CD14-positive monocyte (primary cell): ENCODE measurements around the gene PRM3. TPM values are rescaled to one million over a fixed set of nuclear protein-coding genes. Genes with fewer than 3 reads are reported as not detected.

Experiments used
- DNase-seq, 3 donors: peaks; one replicate each; pipeline ENCODE4 v3.0.0-alpha.2; 2011 to 2022
- H2AFZ ChIP-seq: 2 replicates; pipeline ENCODE4 v1.6.0; 2012; ENCODE audit warnings: mild to moderate bottlenecking, low read depth, low read length, inconsistent platforms; ENCODE audit not compliant: insufficient read depth, poor library complexity, severe bottlenecking
- H3K27ac ChIP-seq, 2 donors: 1 replicate in 1 of 2; 2 replicates in 1 of 2; pipeline ENCODE4 v1.5.1; 2012 to 2013; ENCODE audit warnings: low read length in 2 of 2, control low read depth in 1 of 2, inconsistent platforms in 1 of 2, low read depth in 1 of 2, mild to moderate bottlenecking in 1 of 2
- H3K27me3 ChIP-seq, 2 donors: one replicate each; pipeline versions ENCODE4 v1.6.0 to v1.6.1; 2011 to 2013; ENCODE audit warnings: low read length in 2 of 2; ENCODE audit not compliant: control insufficient read depth in 2 of 2, insufficient read depth in 2 of 2
- H3K36me3 ChIP-seq, 2 donors: replicated peaks in 1 of 2; 1 replicate in 1 of 2; 2 replicates in 1 of 2; pipeline versions ENCODE4 v1.5.1 to v1.6.1; 2012 to 2013; ENCODE audit warnings: low read length in 2 of 2, control low read depth in 1 of 2, inconsistent platforms in 1 of 2, mild to moderate bottlenecking in 1 of 2; ENCODE audit not compliant: insufficient read depth in 2 of 2, control insufficient read depth in 1 of 2
- H3K4me1 ChIP-seq, 2 donors: 1 replicate in 1 of 2; 2 replicates in 1 of 2; pipeline versions ENCODE4 v1.5.1 to v1.6.1; 2012 to 2013; ENCODE audit warnings: low read length in 2 of 2, control low read depth in 1 of 2, inconsistent platforms in 1 of 2, mild to moderate bottlenecking in 1 of 2, moderate library complexity in 1 of 2; ENCODE audit not compliant: insufficient read depth in 2 of 2, control insufficient read depth in 1 of 2
- H3K4me2 ChIP-seq: replicated peaks from 2 replicates; pipeline ENCODE3; 2012; ENCODE audit warnings: low read length, moderate library complexity, mild to moderate bottlenecking; ENCODE audit not compliant: poor library complexity, severe bottlenecking; ENCODE audit errors: extremely low read depth
- H3K4me3 ChIP-seq, 3 experiments: fragments of 200-600 bp in 1 of 3; sonication (generic) in 1 of 3; replicated peaks in 1 of 3; 1 replicate in 2 of 3; 2 replicates in 1 of 3; pipeline ENCODE4 v1.5.1; 2011 to 2013; ENCODE audit warnings: low read length in 3 of 3, mild to moderate bottlenecking in 3 of 3, control low read depth in 2 of 3, low read depth in 2 of 3, inconsistent platforms in 1 of 3, moderate library complexity in 1 of 3
- H3K79me2 ChIP-seq: 2 replicates; pipeline ENCODE4 v1.6.0; 2012; ENCODE audit warnings: mild to moderate bottlenecking, control low read depth, inconsistent platforms, low read length, moderate library complexity; ENCODE audit not compliant: insufficient read depth
- H3K9ac ChIP-seq: 2 replicates; pipeline ENCODE4 v1.6.0; 2017; ENCODE audit warnings: low read length, mild to moderate bottlenecking; ENCODE audit not compliant: insufficient read depth, poor library complexity, severe bottlenecking
- H3K9me3 ChIP-seq, 2 donors: replicated peaks in 1 of 2; 1 replicate in 1 of 2; 2 replicates in 1 of 2; pipeline versions ENCODE4 v1.5.1 to v1.6.1; 2012 to 2013; ENCODE audit warnings: low read length in 2 of 2, control low read depth in 1 of 2; ENCODE audit not compliant: control insufficient read depth in 1 of 2, insufficient read depth in 1 of 2
- H4K20me1 ChIP-seq: 2 replicates; pipeline ENCODE4 v1.6.0; 2012; ENCODE audit warnings: mild to moderate bottlenecking, low read length, control low read depth, moderate library complexity; ENCODE audit not compliant: insufficient read depth
- H3K27ac Mint-ChIP-seq, 7 donors: one replicate each; pipeline ENCODE4 v1.8.0; 2020; ENCODE audit warnings: mild to moderate bottlenecking in 7 of 7, mixed read lengths in 7 of 7, moderate library complexity in 6 of 7, inconsistent platforms in 2 of 7
- H3K27me3 Mint-ChIP-seq, 3 donors: one replicate each; pipeline ENCODE4 v1.8.0; 2021 to 2022; ENCODE audit warnings: low read depth in 3 of 3, mild to moderate bottlenecking in 3 of 3, mixed read lengths in 3 of 3, moderate library complexity in 3 of 3, inconsistent platforms in 1 of 3
- H3K36me3 Mint-ChIP-seq, 2 donors: one replicate each; pipeline ENCODE4 v1.8.0; 2020; ENCODE audit warnings: mixed read lengths in 2 of 2, inconsistent platforms in 1 of 2, mild to moderate bottlenecking in 1 of 2
- H3K4me1 Mint-ChIP-seq: one replicate; pipeline ENCODE4 v1.8.0; 2020; ENCODE audit warnings: mild to moderate bottlenecking, mixed read lengths
- H3K4me3 Mint-ChIP-seq, 2 donors: one replicate each; pipeline ENCODE4 v1.8.0; 2020; ENCODE audit warnings: mild to moderate bottlenecking in 2 of 2, mixed read lengths in 2 of 2, moderate library complexity in 1 of 2
- H3K9me3 Mint-ChIP-seq, 7 donors: one replicate each; pipeline ENCODE4 v1.8.0; 2020 to 2022; ENCODE audit warnings: mixed read lengths in 7 of 7, mild to moderate bottlenecking in 6 of 7, moderate library complexity in 6 of 7, inconsistent platforms in 2 of 7
- CTCF ChIP-seq: fragments of 200-600 bp; IDR thresholded peaks from one replicate; pipeline ENCODE4 v1.8.0; 2022; ENCODE audit warnings: antibody characterized with exemption, mild to moderate bottlenecking
- WGBS: methylation state at CpG from one replicate; pipeline ENCODE4 v1.1.5; 2013; ENCODE audit warnings: missing lambda C conversion rate; ENCODE audit not compliant: insufficient coverage; 5-methylcytosine and 5-hydroxymethylcytosine counted together
- intact Hi-C, 2 donors: fragments of 100-400 bp; cut with micrococcal nuclease; formaldehyde crosslinking; loops; one replicate each; pipeline versions ENCODE4 v1.15.0 to v1.15.1; 2023
- polyA plus RNA-seq, 3 donors: library from polyadenylated mRNA; depleted of rRNA in 1 of 3; unstranded in 2 of 3; stranded (reverse) in 1 of 3; fragments of 300-500 nt in 2 of 3; fragments of >200 nt in 1 of 3; fragmentation: Illumina TruSeq in 2 of 3; gene quantifications; 1 replicate in 2 of 3; 2 replicates in 1 of 3; pipeline ENCODE4 v1.2.3, GENCODE V29; 2012 to 2021

The PRM3 gene
- polyA plus RNA-seq, 3 donors: not detected

DNA sequence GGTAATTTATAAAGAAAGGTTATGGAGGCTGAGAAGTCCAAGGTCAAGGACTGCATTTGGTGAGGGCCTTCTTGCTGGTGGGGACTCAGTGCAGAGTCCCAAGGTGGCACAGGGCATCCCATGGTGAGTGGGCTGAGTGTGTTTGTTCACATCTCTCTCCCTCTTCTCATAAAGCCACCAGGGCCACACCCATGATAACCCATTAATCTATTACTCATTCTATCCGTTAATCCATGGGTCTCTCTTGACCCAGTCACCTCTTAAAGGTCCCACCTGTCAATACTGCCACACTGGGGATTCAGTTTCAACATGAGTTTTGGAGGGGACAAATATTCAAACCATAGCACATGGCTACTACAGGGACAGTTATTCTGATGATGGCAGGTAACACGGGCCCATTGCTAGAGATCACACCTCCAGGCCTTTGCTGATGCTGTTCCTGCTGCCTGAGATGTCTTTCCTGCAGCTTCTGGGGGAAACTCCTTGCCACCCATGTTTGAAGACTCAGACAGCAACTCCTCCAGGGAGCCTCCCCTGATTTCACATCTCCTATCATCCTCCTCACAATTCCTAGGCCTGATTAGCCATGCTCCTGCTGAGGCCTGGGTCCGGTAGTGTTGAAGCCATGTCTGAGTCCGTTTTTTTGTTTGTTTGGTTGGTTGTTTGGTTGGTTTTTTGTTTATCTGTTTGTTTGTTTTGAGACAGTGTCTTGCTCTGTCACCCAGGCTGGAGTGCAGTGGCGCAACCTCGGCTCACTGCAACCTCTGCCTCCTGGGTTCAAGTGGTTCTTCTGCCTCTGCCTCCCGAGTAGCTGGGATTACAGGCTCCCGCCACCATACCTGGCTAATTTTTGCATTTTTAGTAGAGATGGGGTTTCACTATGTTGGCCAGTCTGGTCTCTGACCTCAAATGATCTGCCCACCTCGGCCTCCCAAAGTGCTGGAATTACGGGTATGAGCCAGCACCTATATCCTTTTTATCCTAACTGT is 33.5 kb downstream of the PRM3 start:
- H3K27me3 ChIP-seq: no peaks in the 10 kb centered on the region
- H3K36me3 Mint-ChIP-seq: no peaks in the 10 kb centered on the region
- TF ChIP-seq CTCF: no peak
- no peak overlapping the region for H3K4me3 Mint-ChIP-seq
- H3K9ac ChIP-seq: no peak overlapping the region
- WGBS: 84% methylated on average over 4 of the region's 10 CpGs
- H3K27ac ChIP-seq: no peak overlapping the region
- no peaks in the 10 kb centered on the region for H4K20me1 ChIP-seq
- peaks cover 2 to 7% (median 6%) of the 10 kb centered on the region in 3 donors for H3K27me3 Mint-ChIP-seq
- H3K27ac Mint-ChIP-seq: peak overlapping the region in 2 of 7 donors; percentile 44 to 59
- no peak overlapping the region for H3K4me3 ChIP-seq
- H2AFZ ChIP-seq: no peak overlapping the region
- H3K4me1 Mint-ChIP-seq: peaks cover 23% of the 10 kb centered on the region
- intact Hi-C loops: no loop called here
- H3K4me2 ChIP-seq: no peak overlapping the region
- no peak for DNase-seq
- no peaks in the 10 kb centered on the region for H3K36me3 ChIP-seq
- H3K79me2 ChIP-seq: no peaks in the 10 kb centered on the region
- peaks cover 18 to 24% of the 10 kb centered on the region in 2 donors for H3K4me1 ChIP-seq
- H3K9me3 Mint-ChIP-seq: no peaks in the 10 kb centered on the region
- no peaks in the 10 kb centered on the region for H3K9me3 ChIP-seq

DNA sequence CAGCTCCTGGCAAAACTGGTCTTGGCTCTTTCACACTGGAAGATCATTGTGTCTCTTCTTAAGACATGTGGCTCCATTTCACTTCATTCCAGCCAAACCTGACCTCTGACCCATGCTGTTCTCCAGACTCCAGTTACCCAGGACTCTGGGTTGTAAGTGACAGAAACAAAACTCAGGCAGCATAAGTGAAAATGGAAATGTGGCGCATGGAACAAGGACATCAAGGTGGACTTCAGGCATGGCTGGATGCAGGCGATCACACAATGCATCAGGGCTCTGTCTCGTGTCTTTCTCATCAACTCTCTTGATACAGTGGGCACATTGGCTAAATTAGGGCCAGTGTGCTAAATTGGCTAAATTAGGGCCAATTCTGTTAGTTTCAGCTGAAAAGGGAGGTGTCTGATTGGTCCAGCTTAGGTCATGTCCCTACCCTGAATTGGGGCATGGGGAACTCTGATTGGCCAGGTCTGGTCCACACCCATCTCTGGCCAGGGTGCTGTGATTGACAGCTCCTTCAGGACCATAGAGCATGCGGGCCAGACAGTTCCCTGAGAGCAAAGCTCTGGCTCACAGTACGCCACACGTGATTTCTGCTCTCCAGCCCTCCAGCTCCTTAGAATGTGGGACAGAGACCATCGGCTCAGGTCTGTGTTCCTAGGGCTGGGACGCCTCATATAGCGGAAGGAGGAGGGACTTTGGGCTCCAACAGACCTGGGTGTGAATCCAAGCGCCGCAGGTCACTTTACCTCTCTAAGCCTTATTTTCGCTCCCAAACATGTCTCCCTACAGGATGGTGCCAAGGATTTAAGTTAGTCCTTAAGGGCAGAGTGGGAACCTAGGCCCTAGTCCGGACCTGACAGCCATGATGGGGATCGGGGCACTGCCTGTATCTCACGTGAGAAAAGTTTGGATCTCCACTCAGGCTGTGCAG is 34.9 kb downstream of the PRM3 start:
- Histone ChIP-seq H3K4me3 (no peak overlapping the region), H3K27me3 (no peaks in the 10 kb centered on the region), H2AFZ (no peak overlapping the region), H3K9ac (no peak overlapping the region), H3K36me3 (no peaks in the 10 kb centered on the region), H3K27ac (no peak overlapping the region), H3K4me2 (no peak overlapping the region), H4K20me1 (no peaks in the 10 kb centered on the region), H3K9me3 (no peaks in the 10 kb centered on the region), H3K79me2 (no peaks in the 10 kb centered on the region), H3K4me1 (peaks cover 29 to 33% of the 10 kb centered on the region in 2 donors)
- intact Hi-C loops: no loop called here
- DNase-seq: no peak
- TF ChIP-seq CTCF: no peak
- Mint-ChIP-seq H3K27me3 (peaks cover 0 to 7% (median 4%) of the 10 kb centered on the region in 3 donors), H3K4me3 (no peak overlapping the region), H3K9me3 (peaks cover 0 to 3% (median 0%) of the 10 kb centered on the region in 7 donors), H3K36me3 (no peaks in the 10 kb centered on the region), H3K27ac (peak overlapping the region in 3 of 7 donors; percentile 15 to 49 (median 46)), H3K4me1 (peaks cover 34% of the 10 kb centered on the region)
- whole genome bisulfite sequencing: 97% methylated on average over 6 of the region's 15 CpGs
